Ectodermal cell (in vitro differentiated cells): Measurements from ENCODE around the gene CFAP99.

ENCODE experiments used
- H3K27ac ChIP-seq: 2 replicates; pipeline ENCODE4 v1.7.0; 2013; ENCODE audit warnings: mild to moderate bottlenecking, low read depth, low read length; ENCODE audit not compliant: insufficient read depth, poor library complexity, severe bottlenecking
- H3K27me3 ChIP-seq: 2 replicates; pipeline ENCODE4 v1.7.0; 2013; ENCODE audit warnings: mild to moderate bottlenecking, low read length; ENCODE audit not compliant: insufficient read depth, control insufficient read depth, poor library complexity, severe bottlenecking
- H3K36me3 ChIP-seq: one replicate; pipeline ENCODE4 v1.7.0; 2013; ENCODE audit warnings: low read length; ENCODE audit not compliant: control insufficient read depth, insufficient read depth
- H3K4me1 ChIP-seq: one replicate; pipeline ENCODE4 v1.7.0; 2013; ENCODE audit warnings: low read length; ENCODE audit not compliant: control insufficient read depth, insufficient read depth
- H3K4me3 ChIP-seq: 2 replicates; pipeline ENCODE4 v1.7.0; 2013; ENCODE audit warnings: low read depth, low read length, control low read depth; ENCODE audit not compliant: insufficient read depth
- H3K9me3 ChIP-seq: 2 replicates; pipeline ENCODE4 v1.7.0; 2013; ENCODE audit warnings: mild to moderate bottlenecking, low read length, moderate library complexity; ENCODE audit not compliant: control insufficient read depth
- WGBS, 2 experiments: methylation state at CpG; one replicate each; pipeline ENCODE4 v1.1.7; 2013; ENCODE audit warnings: missing lambda C conversion rate in 2 of 2; 5-methylcytosine and 5-hydroxymethylcytosine counted together

Gene CFAP99

DNA sequence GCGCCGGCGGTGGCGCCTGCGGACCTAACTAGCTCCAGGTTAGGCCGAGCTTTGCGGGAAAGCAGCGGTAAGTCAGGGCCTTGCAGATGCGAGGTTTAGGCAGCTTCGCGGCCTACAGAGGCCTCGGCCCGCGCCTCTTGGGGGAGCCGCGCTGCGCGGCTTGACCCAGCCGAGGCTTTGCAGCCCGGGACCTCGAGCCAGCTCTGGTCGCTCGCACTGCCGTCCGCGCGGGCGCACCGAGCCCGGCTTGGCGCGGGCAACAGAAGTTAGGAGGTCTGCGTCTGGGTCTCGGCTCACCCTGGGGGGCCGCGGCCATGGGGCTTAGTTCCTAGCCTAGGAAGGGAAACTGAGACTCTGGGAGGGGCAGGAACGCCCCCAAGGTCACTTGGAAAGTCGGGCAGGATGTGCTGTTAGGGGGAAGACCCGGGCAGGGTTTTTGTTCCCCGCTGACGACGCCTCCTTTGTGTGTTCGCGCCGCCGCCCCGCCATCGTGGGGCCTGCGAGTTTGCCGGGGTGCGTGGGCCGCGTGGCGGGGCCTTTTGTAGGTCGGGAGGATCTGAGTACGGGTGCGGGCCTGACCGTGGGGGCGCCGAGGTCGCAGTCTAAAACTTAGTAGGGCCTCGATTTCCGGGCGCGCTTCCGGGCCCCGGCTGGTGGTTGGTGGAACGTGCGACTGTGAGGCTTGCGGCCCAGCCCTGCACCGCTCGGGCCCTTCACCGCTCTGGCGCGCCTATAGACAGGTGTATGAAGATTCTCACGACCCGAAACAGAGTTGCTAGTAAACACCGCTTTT is 50.6 kb downstream of the CFAP99 start:
- WGBS, 2 experiments = 0 to 1% methylated on average over 78 of the region's 78 CpGs
- peaks cover 8% of the 10 kb centered on the region for H3K4me1 ChIP-seq
- H3K9me3 ChIP-seq = no peaks in the 10 kb centered on the region
- no peaks in the 10 kb centered on the region for H3K27me3 ChIP-seq
- H3K27ac ChIP-seq = peak overlapping the region; percentile 81
- peaks cover 19% of the 10 kb centered on the region for H3K36me3 ChIP-seq
- H3K4me3 ChIP-seq = peak overlapping the region; percentile 98

DNA sequence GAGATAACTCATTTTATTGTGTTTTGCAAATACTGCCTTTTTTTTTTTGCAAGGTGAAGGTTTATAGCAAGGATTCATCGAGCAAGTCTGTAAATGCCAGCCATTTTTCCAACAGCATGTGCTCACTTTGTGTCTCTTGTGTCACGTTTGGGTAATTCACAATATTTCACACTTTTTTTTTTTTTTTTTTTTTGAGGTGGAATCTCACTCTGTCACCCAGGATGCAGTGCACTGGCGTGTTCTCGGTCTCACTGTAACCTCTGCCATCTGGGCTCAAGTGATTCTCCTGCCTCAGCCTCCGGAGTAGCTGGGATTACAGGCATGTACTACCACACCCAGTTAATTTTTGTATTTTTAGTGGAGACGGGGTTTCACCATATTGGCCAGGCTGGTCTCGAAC is 52.0 kb downstream of the CFAP99 start:
- peaks cover 19% of the 10 kb centered on the region for H3K36me3 ChIP-seq

DNA sequence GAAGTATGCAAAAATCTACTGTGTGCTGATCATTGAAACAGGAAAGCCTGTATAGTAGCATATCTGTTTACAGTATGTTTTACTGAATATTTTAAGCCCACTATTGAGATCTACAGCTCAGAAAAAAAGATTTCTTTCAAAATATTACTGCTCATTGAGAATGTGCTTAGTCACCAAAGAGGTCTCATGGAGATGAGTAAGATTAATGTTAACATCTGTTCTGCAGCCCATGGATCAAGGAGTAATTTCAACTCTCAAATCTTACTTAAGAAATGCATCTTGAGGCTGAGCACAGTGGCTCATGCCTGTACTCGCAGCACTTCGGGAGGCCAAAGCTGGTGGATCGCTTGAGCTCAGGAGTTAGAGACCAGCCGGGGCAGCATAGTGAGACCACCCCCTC is 53.4 kb downstream of the CFAP99 start:
- Histone ChIP-seq H3K27ac (no peak overlapping the region), H3K4me1 (peaks cover 8% of the 10 kb centered on the region), H3K36me3 (peaks cover 19% of the 10 kb centered on the region), H3K27me3 (no peaks in the 10 kb centered on the region), H3K4me3 (no peak overlapping the region), H3K9me3 (no peaks in the 10 kb centered on the region)
- WGBS, 2 experiments = 92% methylated on average over 4 of the region's 4 CpGs

More for the DNA sequence above, 52.0 kb downstream of the CFAP99 start:
- Histone ChIP-seq H3K9me3 (no peaks in the 10 kb centered on the region), H3K4me1 (peaks cover 8% of the 10 kb centered on the region), H3K27ac (no peak overlapping the region), H3K27me3 (no peaks in the 10 kb centered on the region), H3K4me3 (no peak overlapping the region)
- 87 to 92% methylated on average over 7 of the region's 7 CpGs for WGBS, 2 experiments

DNA sequence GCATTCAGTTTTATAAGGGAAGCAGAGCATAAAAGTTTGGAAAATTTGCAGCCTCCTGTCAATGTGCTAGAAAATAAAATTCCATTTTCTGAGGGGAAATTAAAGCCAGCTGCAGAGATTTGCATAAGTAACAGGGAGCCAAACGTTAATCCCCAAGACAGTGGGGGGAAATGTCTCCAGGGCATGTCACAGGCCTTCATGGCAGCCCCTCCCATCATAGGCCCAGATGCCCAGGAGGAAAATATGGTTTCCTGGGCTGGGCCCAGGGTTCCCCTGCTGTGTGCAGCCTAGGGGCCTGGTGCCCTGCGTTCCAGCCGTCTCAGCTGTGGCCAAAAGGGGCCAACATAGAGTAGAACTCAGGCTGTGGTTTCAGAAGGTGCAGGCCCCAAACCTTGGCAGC is 59.5 kb downstream of the CFAP99 start:
- no peaks in the 10 kb centered on the region for H3K9me3 ChIP-seq
- no peak overlapping the region for H3K4me3 ChIP-seq
- H3K27me3 ChIP-seq = no peaks in the 10 kb centered on the region
- H3K27ac ChIP-seq = no peak overlapping the region
- H3K36me3 ChIP-seq = peaks cover 5% of the 10 kb centered on the region
- 56 to 64% methylated on average over 3 of the region's 3 CpGs for WGBS, 2 experiments
- H3K4me1 ChIP-seq = no peaks in the 10 kb centered on the region

DNA sequence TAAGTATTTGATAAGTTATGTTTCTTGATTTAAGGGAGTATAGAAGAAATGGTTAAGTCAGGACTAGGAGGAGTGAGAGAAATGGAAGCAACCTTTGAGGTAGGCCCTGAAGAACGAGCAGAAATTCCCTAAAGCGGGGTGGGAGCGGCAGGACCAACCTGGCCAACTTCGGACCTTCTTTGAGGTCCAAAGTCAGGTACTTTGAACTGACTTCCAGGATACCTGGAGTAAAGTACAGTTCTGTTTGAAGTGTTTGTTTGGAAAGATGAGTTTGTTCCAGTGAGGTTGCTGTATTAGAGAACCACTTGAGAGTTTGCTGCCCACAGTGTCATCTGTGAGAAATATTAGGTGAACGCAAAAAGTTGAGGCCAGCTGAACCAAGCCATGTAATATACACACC is 61.9 kb downstream of the CFAP99 start:
- no peak overlapping the region for H3K27ac ChIP-seq
- no peak overlapping the region for H3K4me3 ChIP-seq
- no peaks in the 10 kb centered on the region for H3K36me3 ChIP-seq
- no peaks in the 10 kb centered on the region for H3K9me3 ChIP-seq
- H3K27me3 ChIP-seq = no peaks in the 10 kb centered on the region
- H3K4me1 ChIP-seq = peaks cover 6% of the 10 kb centered on the region
- 95% methylated on average over 5 of the region's 5 CpGs for WGBS, 2 experiments

DNA sequence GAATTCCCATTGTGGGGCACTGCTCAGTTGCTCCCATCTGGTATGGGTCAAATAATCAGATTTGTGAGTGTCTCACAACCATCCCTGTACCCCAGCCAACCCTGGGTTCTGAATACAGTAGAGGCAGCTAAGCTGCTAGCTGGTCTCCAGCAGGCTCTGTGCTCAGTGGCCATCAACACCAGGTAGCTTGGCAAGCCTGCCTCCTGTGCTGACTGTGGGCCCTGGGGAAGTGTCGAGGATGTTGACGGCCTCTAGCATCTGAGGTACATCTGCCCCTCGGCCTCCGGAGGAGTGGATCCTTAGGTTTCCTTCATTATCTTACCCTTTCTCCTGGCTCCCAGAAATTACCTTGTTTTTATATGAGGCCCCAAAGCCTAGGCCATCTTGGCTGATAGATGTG is 63.4 kb downstream of the CFAP99 start:
- no peaks in the 10 kb centered on the region for H3K36me3 ChIP-seq
- H3K27ac ChIP-seq = no peak overlapping the region
- H3K4me3 ChIP-seq = no peak overlapping the region
- no peaks in the 10 kb centered on the region for H3K9me3 ChIP-seq
- WGBS, 2 experiments = 97 to 98% methylated on average over 4 of the region's 4 CpGs
- H3K27me3 ChIP-seq = no peaks in the 10 kb centered on the region
- peaks cover 6% of the 10 kb centered on the region for H3K4me1 ChIP-seq

DNA sequence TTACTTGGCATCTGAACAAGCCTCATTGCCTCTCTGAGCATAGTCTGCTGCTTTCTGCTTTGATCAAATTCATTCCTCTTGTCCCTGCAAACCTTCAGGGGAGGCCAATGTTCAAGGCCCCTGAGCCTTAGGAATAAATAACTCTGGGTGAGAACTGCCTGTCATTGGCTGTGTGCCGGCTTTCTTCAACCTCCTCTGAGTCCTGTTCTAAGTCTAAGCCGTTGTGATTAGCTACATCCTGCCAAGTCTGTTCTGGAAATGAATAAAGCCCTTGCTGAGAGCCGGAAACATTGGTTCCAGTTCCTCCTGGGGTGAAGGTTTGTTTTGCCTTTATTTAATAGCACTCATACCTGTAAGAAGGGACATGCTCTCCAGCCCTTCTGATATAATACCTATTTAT is 63.9 kb downstream of the CFAP99 start:
- 82 to 86% methylated on average over 3 of the region's 3 CpGs for WGBS, 2 experiments
- no peak overlapping the region for H3K27ac ChIP-seq
- H3K27me3 ChIP-seq = no peaks in the 10 kb centered on the region
- peaks cover 6% of the 10 kb centered on the region for H3K4me1 ChIP-seq
- H3K9me3 ChIP-seq = no peaks in the 10 kb centered on the region
- H3K36me3 ChIP-seq = no peaks in the 10 kb centered on the region
- no peak overlapping the region for H3K4me3 ChIP-seq

DNA sequence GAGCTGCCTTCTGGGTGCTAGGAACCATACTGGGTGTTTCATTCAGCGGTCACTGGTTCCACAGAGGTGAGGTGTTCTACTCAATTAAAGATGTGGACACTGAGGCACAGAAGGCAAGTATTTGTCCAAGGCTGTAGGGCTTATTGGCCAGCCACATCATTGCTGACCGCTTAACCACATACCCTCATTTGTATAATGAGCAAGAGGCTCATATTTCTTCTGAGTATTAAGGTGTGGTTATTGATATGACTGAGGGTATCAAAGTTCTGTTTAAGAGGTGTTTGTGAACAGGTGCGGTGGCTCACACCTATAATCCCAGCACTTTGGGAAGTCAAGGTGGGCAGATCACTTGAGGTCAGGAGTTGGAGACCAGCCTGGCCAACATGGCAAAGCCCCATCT is 64.5 kb downstream of the CFAP99 start:
- no peaks in the 10 kb centered on the region for H3K27me3 ChIP-seq
- H3K4me1 ChIP-seq = peaks cover 6% of the 10 kb centered on the region
- whole genome bisulfite sequencing, 2 experiments = 93 to 100% methylated on average over 2 to 3 of the region's 3 CpGs
- H3K9me3 ChIP-seq = no peaks in the 10 kb centered on the region
- no peak overlapping the region for H3K27ac ChIP-seq
- H3K36me3 ChIP-seq = no peaks in the 10 kb centered on the region
- H3K4me3 ChIP-seq = no peak overlapping the region

DNA sequence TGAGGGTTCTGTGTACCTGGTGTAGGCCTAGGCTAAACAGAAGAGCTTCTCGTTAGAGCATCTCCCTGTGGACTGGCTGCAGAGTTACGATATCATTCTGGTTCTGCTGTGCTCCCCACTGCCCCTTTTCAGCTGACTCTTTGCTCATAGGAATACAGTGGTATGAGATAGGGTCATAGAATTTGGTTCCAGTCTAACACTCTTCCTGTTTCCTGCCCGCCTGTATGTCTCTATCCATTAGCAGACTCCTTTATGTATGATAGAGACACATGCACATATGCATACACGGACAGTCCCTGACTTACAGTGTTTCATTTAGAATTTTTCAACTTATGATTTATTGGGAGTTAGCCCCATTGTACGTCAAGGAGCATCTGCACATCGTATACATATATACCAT is 65.4 kb downstream of the CFAP99 start:
- no peaks in the 10 kb centered on the region for H3K36me3 ChIP-seq
- H3K27me3 ChIP-seq = no peaks in the 10 kb centered on the region
- H3K9me3 ChIP-seq = no peaks in the 10 kb centered on the region
- no peak overlapping the region for H3K27ac ChIP-seq
- H3K4me3 ChIP-seq = no peak overlapping the region
- 94 to 96% methylated on average over 4 to 5 of the region's 6 CpGs for WGBS, 2 experiments
- H3K4me1 ChIP-seq = peaks cover 6% of the 10 kb centered on the region

DNA sequence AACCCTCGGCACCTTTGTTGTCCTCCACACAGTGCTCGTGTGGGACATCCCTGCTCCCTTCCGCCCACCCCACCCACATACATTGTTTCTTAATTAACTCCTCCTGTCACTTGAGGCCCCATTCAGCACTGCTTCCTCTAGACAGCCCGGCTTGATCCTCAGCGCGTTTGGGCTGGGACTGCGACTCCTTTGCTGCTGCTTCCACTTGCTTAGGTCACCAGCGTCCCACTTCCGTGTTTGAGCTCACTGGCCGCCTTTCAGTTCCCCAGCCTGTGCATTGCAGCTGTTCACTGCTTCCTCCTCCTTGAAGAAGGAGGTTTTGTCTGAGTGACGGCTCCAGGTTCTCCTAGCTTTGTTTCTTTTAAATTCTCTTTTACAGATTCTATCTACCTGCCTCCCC is 66.2 kb downstream of the CFAP99 start:
- H3K9me3 ChIP-seq = no peaks in the 10 kb centered on the region
- no peaks in the 10 kb centered on the region for H3K36me3 ChIP-seq
- no peak overlapping the region for H3K27ac ChIP-seq
- H3K27me3 ChIP-seq = no peaks in the 10 kb centered on the region
- H3K4me3 ChIP-seq = no peak overlapping the region
- peaks cover 6% of the 10 kb centered on the region for H3K4me1 ChIP-seq
- WGBS, 2 experiments = 66 to 69% methylated on average over 11 of the region's 11 CpGs
